Medulla oblongata (tissue), 1 donor: Measurements from ENCODE around the gene POLR2E.
A peak's percentile ranks its signal among the peaks of the same experiment; 100 is the strongest.

Experiments
- DNase-seq: peaks from one replicate; pipeline ENCODE4 v3.0.0-alpha.2; 2015; ENCODE audit errors: extremely low spot score

POLR2E gene

GRCh38 chr19:1111641-1112267 is 16.6 kb upstream of the POLR2E start:
- no peak for DNase-seq

DNA sequence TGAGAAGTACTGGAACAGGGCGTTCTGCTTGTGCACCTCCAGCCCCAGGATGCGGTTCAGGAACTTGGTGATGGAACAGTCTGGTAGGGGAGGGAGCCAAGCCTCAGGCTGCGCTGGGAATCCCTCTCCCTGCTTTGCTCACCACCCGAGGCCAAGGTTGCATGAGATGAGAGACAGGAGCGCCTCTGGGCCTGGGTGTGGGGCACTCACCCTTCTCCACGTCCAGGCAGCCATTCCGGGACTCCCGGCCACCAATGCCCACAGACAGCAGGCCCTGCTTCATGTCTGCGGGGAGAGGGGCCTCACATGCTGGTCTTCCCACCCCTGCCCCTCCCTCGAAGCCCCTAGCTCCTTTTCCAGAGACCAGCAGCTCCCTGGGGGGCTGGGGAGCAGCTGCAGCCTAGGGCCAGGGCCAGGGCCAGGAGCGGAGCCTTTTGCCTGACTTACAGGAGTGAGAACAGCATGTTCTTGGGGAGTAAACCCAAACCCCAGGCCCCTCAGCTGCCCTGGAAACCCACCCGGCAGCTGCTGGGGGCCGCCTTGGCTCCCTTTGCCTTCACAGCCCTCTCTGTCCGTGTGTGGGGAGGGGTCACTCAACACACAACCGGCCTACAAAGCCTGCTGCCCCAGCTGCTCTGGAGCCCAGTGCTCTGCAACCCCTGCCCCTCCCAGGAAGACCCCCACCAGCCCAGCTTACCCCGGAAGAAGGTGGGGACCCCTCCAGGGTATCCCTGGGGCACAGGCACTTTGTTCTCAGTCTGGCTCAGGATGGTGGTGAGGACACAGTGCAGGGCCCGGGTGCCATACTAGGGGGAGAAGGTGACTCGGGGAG is 15.8 kb upstream of the POLR2E start:
- no peak for DNase-seq

- DNase-seq, result no peak
Observed at GRCh38 chr19:1109697-1110671, 14.8 kb upstream of the POLR2E start.

DNA sequence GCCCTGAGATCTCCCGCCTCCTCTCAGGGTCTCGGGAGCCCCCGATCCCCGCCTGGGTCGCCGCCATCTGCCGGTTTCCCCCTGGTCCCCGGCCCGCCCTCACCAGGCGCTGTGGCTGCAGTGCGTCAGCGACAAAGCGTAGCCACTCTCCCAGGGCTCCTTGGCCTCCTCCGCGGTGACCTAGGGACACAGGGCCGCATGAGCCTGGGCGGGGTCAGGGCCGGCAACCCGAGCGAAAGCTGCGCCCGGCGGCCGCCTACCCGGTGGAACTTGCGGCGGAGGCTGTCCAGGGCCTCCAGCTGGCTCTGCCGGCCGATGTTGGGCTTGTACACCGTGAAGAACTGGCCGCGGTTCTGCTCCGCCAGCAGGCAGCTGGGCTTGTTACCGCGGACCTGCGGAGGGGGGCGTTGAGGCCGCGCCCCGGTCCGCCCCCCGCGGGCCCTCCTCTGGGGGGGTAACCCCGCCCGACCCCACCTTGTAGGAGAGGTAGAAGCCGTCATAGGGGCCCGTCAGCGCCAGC is 13.9 kb upstream of the POLR2E start:
- DNase-seq, result no peak

- no peak for DNase-seq
Observed at GRCh38 chr19:1108291-1109031, 13.3 kb upstream of the POLR2E start.

DNA sequence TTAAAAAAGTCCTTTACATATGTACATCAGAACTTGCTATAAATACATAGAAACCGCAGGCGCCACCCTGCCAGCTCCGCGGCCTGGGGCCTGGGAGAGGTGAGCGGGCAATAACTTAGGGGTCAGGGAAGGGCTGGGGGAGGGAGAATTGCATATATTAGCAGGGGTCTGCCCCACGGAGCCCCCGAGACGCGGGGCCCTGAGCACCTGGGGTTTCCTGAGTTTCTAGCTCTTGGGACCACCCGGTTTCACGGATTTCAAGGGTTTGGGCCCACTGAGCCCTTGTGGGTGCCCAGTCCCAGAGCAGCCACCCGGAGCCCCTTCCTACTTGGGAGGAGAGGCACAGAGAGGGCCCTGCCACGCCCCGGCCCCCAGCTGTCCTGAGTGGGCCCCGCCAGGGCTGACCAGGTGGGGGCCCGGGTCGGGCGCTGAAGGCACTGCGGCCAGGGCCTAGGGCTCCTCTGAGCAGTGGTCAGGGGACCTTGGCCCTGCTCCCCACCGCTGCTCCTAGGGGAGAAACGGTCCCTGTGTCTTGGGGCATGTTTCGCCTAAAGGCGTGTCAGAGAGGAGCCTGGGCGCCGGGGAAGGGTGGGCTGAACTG is 12.6 kb upstream of the POLR2E start:
- no peak for DNase-seq

DNA sequence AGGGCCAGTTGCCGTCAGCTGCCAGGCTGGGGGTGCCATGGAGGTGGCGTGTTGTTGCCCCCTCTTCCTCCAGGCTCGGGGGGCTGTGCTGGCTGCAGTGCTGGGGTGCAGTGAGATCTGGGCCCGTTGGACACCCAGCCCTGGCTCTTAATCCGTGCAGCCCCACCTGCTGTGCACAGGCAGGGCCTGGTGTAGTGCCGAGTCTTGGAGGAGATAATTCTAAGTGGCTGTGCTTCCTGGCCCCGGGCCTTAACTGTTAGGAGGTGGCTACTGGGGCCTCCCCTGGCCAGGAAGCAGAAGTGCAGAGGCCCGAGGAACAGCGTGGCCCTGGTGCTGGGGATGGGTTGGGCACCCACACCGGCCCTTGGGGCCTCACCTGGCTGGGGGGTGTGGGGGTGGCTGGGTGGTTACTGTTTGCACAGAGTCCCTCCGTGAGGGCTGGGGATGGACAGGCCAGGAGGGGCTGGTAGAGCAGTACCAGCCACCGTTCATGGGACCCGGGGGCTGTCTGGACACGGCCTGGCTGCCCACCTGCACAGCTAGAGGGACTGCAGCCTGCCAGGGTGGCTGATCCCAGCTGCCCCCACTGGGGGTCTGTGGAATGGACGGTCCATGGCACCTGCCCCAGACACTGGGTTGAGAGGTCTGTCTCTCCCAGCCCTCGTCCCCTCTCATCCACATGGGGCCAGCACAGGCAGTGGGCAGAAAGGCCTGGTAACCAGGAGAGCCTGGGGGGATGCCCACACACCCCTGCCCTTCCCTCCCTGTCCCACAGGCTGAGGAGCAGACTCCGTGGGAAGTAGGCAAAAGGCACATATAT is 11.9 kb upstream of the POLR2E start:
- DNase-seq, result no peak

GRCh38 chr19:1105873-1106840 is 11.0 kb upstream of the POLR2E start:
- no peak for DNase-seq

DNA sequence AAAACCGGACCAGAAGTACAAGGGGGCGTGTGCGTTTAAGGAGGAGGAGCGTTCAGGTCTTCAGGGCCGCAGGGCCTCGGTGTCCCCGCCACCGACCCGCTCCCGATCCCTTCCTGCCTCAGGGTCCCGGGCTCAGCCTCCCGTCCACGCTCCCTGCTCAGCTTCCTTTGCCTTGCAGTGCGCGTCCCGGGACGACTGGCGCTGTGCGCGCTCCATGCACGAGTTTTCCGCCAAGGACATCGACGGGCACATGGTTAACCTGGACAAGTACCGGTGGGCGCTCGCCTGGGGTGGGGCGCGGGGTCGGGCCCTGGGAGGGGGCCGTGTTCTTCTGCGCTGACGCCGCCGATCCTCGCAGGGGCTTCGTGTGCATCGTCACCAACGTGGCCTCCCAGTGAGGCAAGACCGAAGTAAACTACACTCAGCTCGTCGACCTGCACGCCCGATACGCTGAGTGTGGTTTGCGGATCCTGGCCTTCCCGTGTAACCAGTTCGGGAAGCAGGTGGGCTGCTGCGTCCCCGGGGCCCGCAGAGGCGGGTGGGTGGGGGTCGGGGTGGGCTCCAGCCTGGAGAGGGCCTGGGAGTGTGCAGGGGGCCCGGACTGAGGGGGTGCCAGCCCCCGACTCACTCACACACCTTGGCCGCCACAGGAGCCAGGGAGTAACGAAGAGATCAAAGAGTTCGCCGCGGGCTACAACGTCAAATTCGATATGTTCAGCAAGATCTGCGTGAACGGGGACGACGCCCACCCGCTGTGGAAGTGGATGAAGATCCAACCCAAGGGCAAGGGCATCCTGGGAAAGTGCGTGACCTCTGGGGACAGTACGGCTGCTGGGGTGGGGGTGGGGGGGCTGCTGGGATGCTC is 10.1 kb upstream of the POLR2E start:
- no peak for DNase-seq

- peak; percentile 81 for DNase-seq
Observed at GRCh38 chr19:1104311-1105007, 9.3 kb upstream of the POLR2E start.

GRCh38 chr19:1103708-1104310 is 8.6 kb upstream of the POLR2E start, which contains the start of gene GPX4:
Gene GPX4 (plus strand): TSS chr19:1103994. CDS start chr19:1104044, 50 bp downstream.
- peak; percentile 100 for DNase-seq

- DNase-seq, result no peak
Observed at GRCh38 chr19:1103132-1103707, 8.0 kb upstream of the POLR2E start.

DNA sequence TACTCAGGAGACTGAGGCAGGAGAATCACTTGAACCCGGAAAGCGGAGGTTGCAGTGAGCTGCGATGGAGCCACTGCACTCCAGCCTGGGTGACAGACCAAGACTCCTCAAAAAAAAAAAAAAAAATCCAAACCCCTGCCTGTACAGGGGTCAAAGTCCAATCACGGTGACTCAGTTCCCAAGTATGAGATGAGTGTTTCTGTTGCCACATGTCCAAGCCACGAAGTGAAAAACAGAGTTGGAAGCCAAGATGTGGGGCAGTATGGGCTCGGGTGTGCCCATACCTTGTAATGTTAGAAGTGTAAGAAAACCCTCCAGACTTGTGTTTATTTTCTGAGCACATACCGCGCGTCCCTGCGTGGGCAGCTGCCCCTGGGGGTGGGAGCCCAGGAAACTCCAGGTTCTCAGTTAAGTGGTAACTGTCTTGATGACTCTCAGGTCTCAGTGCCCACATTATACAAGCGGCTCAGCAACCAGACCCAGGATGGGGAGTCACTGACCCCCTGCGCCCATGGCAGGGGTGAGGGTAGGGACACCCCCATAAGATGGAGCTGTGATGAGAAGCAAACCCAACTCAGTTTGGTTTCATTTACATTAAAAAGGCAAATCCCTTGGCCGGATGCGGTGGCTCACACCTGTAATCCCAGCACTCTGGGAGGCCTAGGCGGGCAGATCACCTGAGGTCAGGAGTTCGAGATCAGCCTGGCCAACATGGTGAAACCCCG is 7.4 kb upstream of the POLR2E start:
- DNase-seq, result peak; percentile 38

GRCh38 chr19:1101337-1101698 is 6.1 kb upstream of the POLR2E start:
- DNase-seq, result no peak

DNA sequence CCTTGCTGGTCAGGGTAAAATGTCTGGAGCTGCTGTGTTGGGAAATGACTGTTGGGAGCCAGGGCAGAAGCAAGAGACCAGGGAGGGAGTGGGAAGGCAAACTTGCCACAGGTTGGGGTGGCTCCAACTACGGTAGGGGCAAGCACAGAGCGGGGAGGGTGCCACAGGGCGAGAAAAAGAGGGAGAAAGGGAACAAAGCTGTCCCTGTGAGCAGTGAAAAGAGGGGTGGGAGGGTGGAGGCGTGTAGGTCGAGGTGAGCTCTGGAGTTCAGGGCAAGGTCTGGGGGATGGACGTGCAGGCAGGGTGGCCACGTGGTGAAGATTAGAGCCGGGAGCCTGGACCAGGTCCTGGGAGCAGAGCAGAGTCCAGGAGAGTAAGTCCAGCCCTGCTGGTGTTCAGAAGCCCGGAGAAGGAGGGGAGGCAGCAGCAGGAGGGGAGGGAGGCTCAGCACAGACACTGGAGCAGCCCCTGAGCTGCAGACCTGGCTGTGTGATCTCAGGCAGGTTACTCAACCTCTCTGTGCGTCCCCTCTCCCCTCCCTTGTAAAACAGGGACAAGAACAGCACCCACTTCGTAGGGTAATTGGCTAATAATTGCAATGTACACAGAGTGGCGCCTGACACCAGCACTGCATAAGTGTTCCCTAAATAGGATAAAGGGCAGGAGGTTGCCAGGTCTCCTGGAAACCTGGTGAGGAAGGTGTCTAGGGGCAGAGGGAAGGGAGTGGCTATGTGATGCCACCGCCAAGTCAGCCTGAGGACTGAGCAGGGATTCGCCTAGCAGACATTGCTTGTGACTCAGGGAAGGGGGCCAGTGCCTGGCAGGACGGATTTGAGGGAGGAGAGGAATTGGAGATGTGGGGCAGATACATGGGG is 3.2 kb upstream of the POLR2E start:
- no peak for DNase-seq
